Coronary artery (tissue), 2 donors: ENCODE data around the gene CITED1.
A peak's percentile ranks its signal among the peaks of the same experiment; 100 is the strongest.

Experiments
- DNase-seq: peaks from one replicate; pipeline ENCODE4 v3.0.0-alpha.2; 2017; ENCODE audit warnings: low spot score
- H3K27ac ChIP-seq, 2 donors: fragments of 200-600 bp; sonication (generic); one replicate each; pipeline ENCODE4 v1.5.1; 2016 to 2019
- H3K4me3 ChIP-seq: fragments of 200-600 bp; sonication (generic); 2 replicates; pipeline ENCODE4 v1.5.1; 2016; ENCODE audit warnings: mild to moderate bottlenecking, moderate library complexity
- CTCF ChIP-seq: fragments of 200-600 bp; sonication (generic); IDR thresholded peaks from one replicate; pipeline ENCODE4 v1.5.1; 2019; ENCODE audit warnings: antibody characterized with exemption

Gene CITED1

GRCh38 chrX:72305286-72306084 lies at the start of gene CITED1:
Gene CITED1 (minus strand): TSS chrX:72305914. CDS start chrX:72302869, 3,045 bp downstream.
- TF ChIP-seq CTCF, result no peak
- no peak within 1 kb of the TSS for H3K27ac ChIP-seq
- peak within 1 kb of the TSS; percentile 73 for H3K4me3 ChIP-seq
- DNase-seq, result no peak

- TF ChIP-seq CTCF, result no peak
Observed at GRCh38 chrX:72352786-72353185, 47.1 kb upstream of the CITED1 start.

GRCh38 chrX:72351606-72352334 lies 46.1 kb upstream of the CITED1 start:
- Histone ChIP-seq H3K27ac (no peak overlapping the region), H3K4me3 (no peak overlapping the region)
- no peak for TF ChIP-seq CTCF
- DNase-seq, result no peak

More at GRCh38 chrX:72352786-72353185, 47.1 kb upstream of the CITED1 start:
- no peak for DNase-seq
- no peak overlapping the region for H3K4me3 ChIP-seq
- no peak overlapping the region for H3K27ac ChIP-seq

- Histone ChIP-seq H3K4me3 (no peak overlapping the region), H3K27ac (no peak overlapping the region)
- DNase-seq, result no peak
- TF ChIP-seq CTCF, result no peak
Observed at GRCh38 chrX:72349190-72349589, 43.5 kb upstream of the CITED1 start.

GRCh38 chrX:72348247-72348979 lies 42.7 kb upstream of the CITED1 start:
- TF ChIP-seq CTCF, result no peak
- Histone ChIP-seq H3K4me3 (no peak overlapping the region), H3K27ac (no peak overlapping the region)
- no peak for DNase-seq

- DNase-seq, result no peak
- H3K4me3 ChIP-seq, result no peak overlapping the region
- no peak for TF ChIP-seq CTCF
- no peak overlapping the region for H3K27ac ChIP-seq
Observed at GRCh38 chrX:72347366-72347765, 41.7 kb upstream of the CITED1 start.
